Measurements from ENCODE around the gene PDE5A. TPM values are rescaled to one million over a fixed set of nuclear protein-coding genes. Genes with fewer than 3 reads are reported as not detected.

PDE5A gene
- total RNA-seq, 6 experiments from 2014 or later, result 0.56 to 2.4 (median 0.91) TPM

- ATAC-seq (peak; percentile 18 to 49 (median 37)), DNase-seq (no peak)
- WGBS (ENCODE audit: insufficient coverage, low coverage, low lambda C conversion rate, missing lambda C conversion rate), result 0% methylated on average over 3 of the region's 12 CpGs
- intact Hi-C loops (cut with DNase I), result no loop called here
- no peaks in the 10 kb centered on the region for H3K27me3 ChIP-seq
- H3K27ac ChIP-seq, result peak overlapping the region in 1 of 3 donors; percentile 56
- H3K4me3 ChIP-seq, result peak overlapping the region; percentile 57 to 71 (median 62)
- peaks cover 0 to 5% (median 0%) of the 10 kb centered on the region in 4 donors for H3K4me1 ChIP-seq
- H3K36me3 ChIP-seq, result no peaks in the 10 kb centered on the region
- no peak for TF ChIP-seq POLR2A (IDR thresholded peaks at IDR 0.05)
- TF ChIP-seq CTCF (IDR thresholded peaks at IDR 0.05), result no peak
- no peaks in the 10 kb centered on the region for H3K9me3 ChIP-seq
These were observed 503 bp upstream of the PDE5A start for GRCh38 chr4:119629142-119629471.

GRCh38 chr4:119627267-119628255, 1.0 kb downstream of the PDE5A start:
- TF ChIP-seq CTCF (IDR thresholded peaks at IDR 0.05) (peak; percentile 42 to 93 (median 58)), POLR2A (IDR thresholded peaks at IDR 0.05) (no peak)
- ATAC-seq (peak; percentile 67 to 76 (median 70)), DNase-seq (peak; percentile 53 to 67 (median 64))
- H3K4me1 ChIP-seq, result peaks cover 0 to 5% (median 0%) of the 10 kb centered on the region in 4 donors
- intact Hi-C loops (cut with DNase I), result no loop called here
- H3K27me3 ChIP-seq, result no peaks in the 10 kb centered on the region
- no peaks in the 10 kb centered on the region for H3K36me3 ChIP-seq
- 0% methylated on average over 25 of the region's 90 CpGs for WGBS (ENCODE audit: insufficient coverage, low coverage, low lambda C conversion rate, missing lambda C conversion rate)
- H3K4me3 ChIP-seq, result peak overlapping the region; percentile 57 to 71 (median 62)
- H3K27ac ChIP-seq, result peak overlapping the region in 2 of 3 donors; percentile 56 to 71
- H3K9me3 ChIP-seq, result no peaks in the 10 kb centered on the region

GRCh38 chr4:119626943-119627266, 1.7 kb downstream of the PDE5A start:
- ATAC-seq (no peak), DNase-seq (no peak)
- intact Hi-C loops (cut with DNase I), result no loop called here
- H3K9me3 ChIP-seq, result no peaks in the 10 kb centered on the region
- H3K36me3 ChIP-seq, result no peaks in the 10 kb centered on the region
- whole genome bisulfite sequencing (ENCODE audit: insufficient coverage, low coverage, low lambda C conversion rate, missing lambda C conversion rate), result 2% methylated on average over 8 of the region's 18 CpGs
- no peak overlapping the region for H3K27ac ChIP-seq
- no peaks in the 10 kb centered on the region for H3K27me3 ChIP-seq
- peaks cover 0 to 5% (median 0%) of the 10 kb centered on the region in 4 donors for H3K4me1 ChIP-seq
- TF ChIP-seq POLR2A (IDR thresholded peaks at IDR 0.05) (no peak), CTCF (IDR thresholded peaks at IDR 0.05) (no peak)
- peak overlapping the region; percentile 57 to 71 (median 62) for H3K4me3 ChIP-seq

- Histone ChIP-seq H3K9me3 (no peaks in the 10 kb centered on the region), H3K36me3 (no peaks in the 10 kb centered on the region), H3K27me3 (no peaks in the 10 kb centered on the region), H3K4me1 (peaks cover 0 to 5% (median 0%) of the 10 kb centered on the region in 4 donors), H3K27ac (no peak overlapping the region), H3K4me3 (peak overlapping the region in 2 of 3 donors; percentile 57 to 71)
- intact Hi-C loops (cut with DNase I), result no loop called here
- 57% methylated on average over 11 of the region's 11 CpGs for WGBS (ENCODE audit: insufficient coverage, low coverage, low lambda C conversion rate, missing lambda C conversion rate)
- ATAC-seq, result no peak
- no peak for DNase-seq
- no peak for TF ChIP-seq POLR2A (IDR thresholded peaks at IDR 0.05)
- TF ChIP-seq CTCF (IDR thresholded peaks at IDR 0.05), result no peak
These were observed 2.2 kb downstream of the PDE5A start for GRCh38 chr4:119626420-119626819.
